ENCODE results near the gene NUP153.
"Not testable (repeated sequence)": the region's sequence is repeated elsewhere in the genome, so short reads cannot be mapped to it uniquely, and the experiment has no call there.

Gene NUP153

DNA sequence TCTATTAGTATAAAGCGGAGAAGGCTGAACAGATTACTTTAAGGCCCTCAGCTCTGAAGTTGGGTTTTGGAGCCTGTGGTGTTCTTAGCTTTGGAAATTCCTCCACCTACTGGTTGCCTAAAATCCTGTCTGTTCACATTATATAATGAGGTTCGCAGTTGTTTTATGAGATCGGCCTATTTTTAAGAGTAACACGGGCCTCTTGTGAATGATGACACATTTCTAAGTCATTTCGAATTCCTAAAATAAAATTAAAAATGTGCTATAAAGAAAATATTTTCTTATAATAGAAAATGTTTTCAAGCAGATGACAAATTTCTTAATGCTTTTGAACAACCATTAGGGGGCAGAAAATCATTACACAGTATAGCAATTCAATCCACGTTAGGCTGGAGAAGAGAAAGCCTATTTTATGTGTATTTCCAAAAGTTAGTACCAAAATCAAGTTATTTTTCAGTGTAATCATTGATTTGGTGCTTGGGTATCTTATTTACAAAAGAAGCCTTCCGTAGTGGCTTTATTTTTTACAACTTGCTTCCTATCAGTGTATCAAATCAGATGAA lies 122.4 kb downstream of the NUP153 start:
- no peaks in the 10 kb centered on the region for H3K9me3 ChIP-seq (ENCODE audit: control insufficient read depth, insufficient read depth, low read length)
- no peaks in the 10 kb centered on the region for H3K27me3 ChIP-seq (ENCODE audit: control insufficient read depth, insufficient read depth, low read length)
- H3K36me3 ChIP-seq (ENCODE audit: control insufficient read depth, insufficient read depth, low read length) = no peaks in the 10 kb centered on the region
- H3K4me3 ChIP-seq (ENCODE audit: low read depth, low read length) = no peak overlapping the region
- no peaks in the 10 kb centered on the region for H3K4me1 ChIP-seq (ENCODE audit: control insufficient read depth, insufficient read depth, low read length)
- H3K9ac ChIP-seq (ENCODE audit: low read depth, low read length) = no peak overlapping the region
- H3K27ac ChIP-seq (ENCODE audit: low read depth, low read length) = no peak overlapping the region

DNA sequence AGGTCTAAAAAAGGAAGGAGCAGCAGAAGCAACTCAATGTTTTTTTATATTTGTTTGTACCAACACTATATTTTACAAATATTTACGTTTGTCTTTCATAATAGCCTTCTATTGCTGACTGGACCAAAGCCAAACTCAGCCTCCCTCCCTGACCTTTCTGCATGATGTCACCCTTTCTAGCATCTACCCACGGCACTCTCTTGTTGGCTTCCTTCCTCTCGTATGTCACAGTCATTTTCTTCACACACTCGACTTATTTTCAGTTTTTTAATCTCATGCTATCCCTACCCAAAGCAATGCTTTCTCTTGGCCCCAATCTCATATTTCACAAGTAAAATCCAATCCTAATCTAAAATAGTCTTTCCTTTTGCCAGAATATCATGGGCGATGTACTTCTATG lies 122.9 kb downstream of the NUP153 start:
- peaks cover 4% of the 10 kb centered on the region for H3K9me3 ChIP-seq (ENCODE audit: control insufficient read depth, insufficient read depth, low read length)
- H3K9ac ChIP-seq (ENCODE audit: low read depth, low read length) = no peak overlapping the region
- H3K27ac ChIP-seq (ENCODE audit: low read depth, low read length) = no peak overlapping the region
- H3K4me1 ChIP-seq (ENCODE audit: control insufficient read depth, insufficient read depth, low read length) = no peaks in the 10 kb centered on the region
- no peaks in the 10 kb centered on the region for H3K27me3 ChIP-seq (ENCODE audit: control insufficient read depth, insufficient read depth, low read length)
- no peak overlapping the region for H3K4me3 ChIP-seq (ENCODE audit: low read depth, low read length)
- no peaks in the 10 kb centered on the region for H3K36me3 ChIP-seq (ENCODE audit: control insufficient read depth, insufficient read depth, low read length)

DNA sequence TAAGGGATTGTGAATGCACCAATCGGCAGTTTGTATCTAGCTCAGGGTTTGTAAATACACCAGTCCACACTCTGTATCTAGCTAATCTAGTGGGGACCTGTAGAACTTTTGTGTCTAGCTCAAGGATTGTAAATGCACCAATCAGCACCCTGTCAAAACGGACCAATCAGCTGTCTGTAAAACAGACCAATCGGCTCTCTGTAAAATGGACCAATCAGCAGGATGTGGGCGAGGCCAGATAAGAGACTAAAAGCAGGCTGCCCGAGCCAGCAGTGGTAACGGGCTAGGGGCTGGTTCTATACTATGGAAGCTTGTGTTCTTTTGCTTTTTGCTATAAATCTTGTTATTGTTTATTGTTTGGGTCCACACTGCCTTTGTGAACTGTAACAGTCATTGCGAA lies 125.4 kb downstream of the NUP153 start:
- H3K9me3 ChIP-seq (ENCODE audit: control insufficient read depth, insufficient read depth, low read length) = peaks cover 19% of the 10 kb centered on the region
- not testable (repeated sequence) for H3K27ac ChIP-seq (ENCODE audit: low read depth, low read length); H3K4me3 ChIP-seq (ENCODE audit: low read depth, low read length); H3K4me1 ChIP-seq (ENCODE audit: control insufficient read depth, insufficient read depth, low read length); H3K36me3 ChIP-seq (ENCODE audit: control insufficient read depth, insufficient read depth, low read length); H3K9ac ChIP-seq (ENCODE audit: low read depth, low read length); H3K27me3 ChIP-seq (ENCODE audit: control insufficient read depth, insufficient read depth, low read length)

DNA sequence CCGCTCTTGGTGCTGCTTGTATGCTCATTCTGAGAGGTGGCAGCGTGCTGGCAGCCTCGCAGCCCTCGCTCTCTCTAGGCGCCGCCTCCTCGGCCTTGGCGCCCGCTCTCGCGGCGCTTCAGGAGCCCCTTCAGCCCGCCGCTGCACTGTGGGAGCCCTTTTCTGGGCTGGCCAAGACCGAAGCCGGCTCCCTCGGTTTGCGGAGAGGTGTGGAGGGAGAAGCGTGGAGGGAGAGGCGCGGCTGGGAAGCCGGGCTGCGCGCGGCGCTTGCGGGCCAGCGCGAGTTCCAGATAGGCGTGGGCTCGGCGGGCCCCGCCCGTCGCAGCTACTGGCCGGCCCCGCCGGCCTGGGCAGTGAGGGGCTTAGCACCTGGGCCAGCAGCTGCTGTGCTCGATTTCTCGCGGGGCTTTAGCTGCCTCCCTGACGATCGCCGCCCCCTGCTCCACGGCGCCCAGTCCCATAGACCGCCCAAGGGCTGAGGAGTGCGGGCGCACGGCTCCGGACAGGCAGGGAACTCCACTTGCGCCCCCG lies 126.1 kb downstream of the NUP153 start:
- Histone ChIP-seq H3K9me3 (ENCODE audit: control insufficient read depth, insufficient read depth, low read length) (peaks cover 19% of the 10 kb centered on the region), H3K27ac (ENCODE audit: low read depth, low read length) (no peak overlapping the region), H3K4me1 (ENCODE audit: control insufficient read depth, insufficient read depth, low read length) (no peaks in the 10 kb centered on the region), H3K4me3 (ENCODE audit: low read depth, low read length) (peak overlapping the region; percentile 57), H3K27me3 (ENCODE audit: control insufficient read depth, insufficient read depth, low read length) (no peaks in the 10 kb centered on the region), H3K36me3 (ENCODE audit: control insufficient read depth, insufficient read depth, low read length) (no peaks in the 10 kb centered on the region), H3K9ac (ENCODE audit: low read depth, low read length) (peak overlapping the region; percentile 35; the same call in 1 of the 2 replicates)

DNA sequence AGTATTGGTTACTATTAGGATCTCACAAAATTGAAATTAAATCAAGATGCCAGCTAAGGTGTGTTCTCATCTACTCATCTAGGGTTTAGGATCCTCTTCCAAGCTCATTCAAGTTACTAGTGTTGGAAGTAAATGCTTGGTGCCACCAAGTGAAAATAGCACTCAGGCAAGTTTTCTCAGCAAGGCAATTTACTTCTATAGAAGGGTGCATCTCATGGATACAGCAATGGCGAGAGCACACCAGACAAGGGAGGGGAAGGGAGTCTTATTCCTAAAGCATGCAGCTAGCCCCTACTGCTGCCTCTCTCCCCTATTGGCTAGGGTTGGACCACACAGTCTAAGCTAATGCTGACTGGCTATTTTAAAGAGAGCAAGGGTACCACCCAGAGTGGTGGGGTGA lies 129.7 kb downstream of the NUP153 start:
- Histone ChIP-seq H3K27me3 (ENCODE audit: control insufficient read depth, insufficient read depth, low read length) (no peaks in the 10 kb centered on the region), H3K27ac (ENCODE audit: low read depth, low read length) (no peak overlapping the region), H3K9me3 (ENCODE audit: control insufficient read depth, insufficient read depth, low read length) (peaks cover 19% of the 10 kb centered on the region), H3K4me1 (ENCODE audit: control insufficient read depth, insufficient read depth, low read length) (no peaks in the 10 kb centered on the region), H3K9ac (ENCODE audit: low read depth, low read length) (no peak overlapping the region), H3K4me3 (ENCODE audit: low read depth, low read length) (no peak overlapping the region), H3K36me3 (ENCODE audit: control insufficient read depth, insufficient read depth, low read length) (no peaks in the 10 kb centered on the region)

DNA sequence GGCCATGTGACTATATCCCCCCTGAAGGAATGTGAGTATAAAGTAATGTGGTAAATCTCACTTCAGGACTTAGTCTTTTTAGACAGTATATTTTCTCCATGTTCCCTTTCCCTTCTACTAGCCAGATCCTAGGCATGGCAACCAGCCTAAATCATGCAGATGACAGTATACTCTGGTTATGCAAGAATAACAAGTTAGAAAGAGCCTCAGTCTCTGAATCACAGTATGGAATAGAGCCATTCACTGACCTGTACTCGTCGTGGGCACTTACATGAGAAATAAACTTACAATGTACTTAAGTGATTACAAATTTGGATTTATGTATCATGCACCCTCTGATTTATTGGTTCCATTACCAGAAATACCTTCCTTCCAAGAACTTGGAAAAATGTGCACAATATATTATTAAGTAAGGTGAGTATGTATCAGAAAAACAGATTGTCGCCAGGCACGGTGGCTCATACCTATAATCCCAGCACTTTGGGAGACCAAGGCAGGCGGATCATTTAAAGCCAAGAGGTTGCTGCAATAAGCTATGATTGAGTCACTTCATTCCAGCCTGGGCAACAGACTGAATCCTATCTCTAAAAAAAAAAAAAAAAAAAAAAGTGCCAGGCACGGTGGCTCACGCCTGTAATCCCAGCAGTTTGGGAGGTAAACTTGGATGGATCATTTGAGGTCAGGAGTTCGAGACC lies 131.7 kb downstream of the NUP153 start:
- Histone ChIP-seq H3K4me3 (ENCODE audit: low read depth, low read length) (no peak overlapping the region), H3K27me3 (ENCODE audit: control insufficient read depth, insufficient read depth, low read length) (no peaks in the 10 kb centered on the region), H3K36me3 (ENCODE audit: control insufficient read depth, insufficient read depth, low read length) (no peaks in the 10 kb centered on the region), H3K9me3 (ENCODE audit: control insufficient read depth, insufficient read depth, low read length) (peaks cover 19% of the 10 kb centered on the region), H3K9ac (ENCODE audit: low read depth, low read length) (no peak overlapping the region), H3K4me1 (ENCODE audit: control insufficient read depth, insufficient read depth, low read length) (no peaks in the 10 kb centered on the region), H3K27ac (ENCODE audit: low read depth, low read length) (no peak overlapping the region)

DNA sequence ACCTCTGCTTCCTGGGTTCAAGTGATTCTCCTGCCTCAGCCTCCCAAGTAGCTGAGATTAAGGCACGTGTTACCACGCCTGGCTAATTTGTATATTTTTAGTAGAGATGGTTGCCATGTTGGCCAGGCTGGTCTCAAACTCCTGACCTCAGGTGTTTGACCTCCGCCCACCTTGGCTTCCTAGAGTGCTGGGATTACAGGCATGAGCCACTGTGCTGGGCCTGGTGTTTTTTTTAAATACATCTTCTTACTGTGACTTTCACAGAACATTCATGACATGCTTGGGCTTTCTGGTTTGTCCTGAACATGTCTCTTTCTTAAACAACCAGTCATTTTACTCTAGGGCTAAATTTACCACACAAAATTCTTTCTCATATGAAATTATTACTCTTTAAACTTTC lies 141.3 kb downstream of the NUP153 start:
- Histone ChIP-seq H3K27me3 (ENCODE audit: control insufficient read depth, insufficient read depth, low read length) (no peaks in the 10 kb centered on the region), H3K9me3 (ENCODE audit: control insufficient read depth, insufficient read depth, low read length) (peaks cover 39% of the 10 kb centered on the region), H3K27ac (ENCODE audit: low read depth, low read length) (no peak overlapping the region), H3K4me3 (ENCODE audit: low read depth, low read length) (no peak overlapping the region), H3K4me1 (ENCODE audit: control insufficient read depth, insufficient read depth, low read length) (no peaks in the 10 kb centered on the region), H3K36me3 (ENCODE audit: control insufficient read depth, insufficient read depth, low read length) (no peaks in the 10 kb centered on the region), H3K9ac (ENCODE audit: low read depth, low read length) (no peak overlapping the region)

All from HUES48 (cell line).